Bronchial epithelial cell (primary cell): ENCODE results near the gene UBL4A. TPM values are rescaled to one million over a fixed set of nuclear protein-coding genes. Genes with fewer than 3 reads are reported as not detected.

Experiments
- DNase-seq: peaks from one replicate; pipeline ENCODE4 v3.0.0-alpha.2; 2010; ENCODE audit warnings: low read depth
- FAIRE-seq: peaks from 2 replicates; lab custom pipeline; 2011; peaks lifted over from hg19 to GRCh38; lab: Jason Lieb, UNC
- H3K27me3 ChIP-seq: 2 replicates; pipeline ENCODE4 v1.5.1; 2011; ENCODE audit warnings: low read length; ENCODE audit not compliant: control insufficient read depth, insufficient read depth
- H3K36me3 ChIP-seq: 2 replicates; pipeline ENCODE4 v1.5.1; 2011; ENCODE audit warnings: low read length; ENCODE audit not compliant: control insufficient read depth, insufficient read depth
- H3K4me3 ChIP-seq: 2 replicates; pipeline ENCODE4 v1.5.1; 2011; ENCODE audit warnings: mild to moderate bottlenecking, low read depth, low read length, control low read depth
- total RNA-seq: library from RNA; depleted of rRNA; stranded (reverse); fragments of >200 nt; gene quantifications from 2 replicates; pipeline ENCODE4 v1.2.1, GENCODE V29; 2014
- TF ChIP-seq, protein P1 (sequence below): IDR thresholded peaks from 2 replicates; pipeline ENCODE4 v1.5.1; 2011; ENCODE audit warnings: mild to moderate bottlenecking, moderate library complexity, low read length, control low read depth, inconsistent platforms; ENCODE audit not compliant: insufficient read depth, severe bottlenecking

UBL4A gene
- total RNA-seq, 1 donor from 2014 or later: 59.2 TPM

GRCh38 chrX:154466907-154467306 is 19.5 kb downstream of the UBL4A start:
- TF ChIP-seq, protein P1, sequence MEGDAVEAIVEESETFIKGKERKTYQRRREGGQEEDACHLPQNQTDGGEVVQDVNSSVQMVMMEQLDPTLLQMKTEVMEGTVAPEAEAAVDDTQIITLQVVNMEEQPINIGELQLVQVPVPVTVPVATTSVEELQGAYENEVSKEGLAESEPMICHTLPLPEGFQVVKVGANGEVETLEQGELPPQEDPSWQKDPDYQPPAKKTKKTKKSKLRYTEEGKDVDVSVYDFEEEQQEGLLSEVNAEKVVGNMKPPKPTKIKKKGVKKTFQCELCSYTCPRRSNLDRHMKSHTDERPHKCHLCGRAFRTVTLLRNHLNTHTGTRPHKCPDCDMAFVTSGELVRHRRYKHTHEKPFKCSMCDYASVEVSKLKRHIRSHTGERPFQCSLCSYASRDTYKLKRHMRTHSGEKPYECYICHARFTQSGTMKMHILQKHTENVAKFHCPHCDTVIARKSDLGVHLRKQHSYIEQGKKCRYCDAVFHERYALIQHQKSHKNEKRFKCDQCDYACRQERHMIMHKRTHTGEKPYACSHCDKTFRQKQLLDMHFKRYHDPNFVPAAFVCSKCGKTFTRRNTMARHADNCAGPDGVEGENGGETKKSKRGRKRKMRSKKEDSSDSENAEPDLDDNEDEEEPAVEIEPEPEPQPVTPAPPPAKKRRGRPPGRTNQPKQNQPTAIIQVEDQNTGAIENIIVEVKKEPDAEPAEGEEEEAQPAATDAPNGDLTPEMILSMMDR: no peak
- no peak for FAIRE-seq
- Histone ChIP-seq H3K4me3 (no peak overlapping the region), H3K27me3 (no peaks in the 10 kb centered on the region), H3K36me3 (peaks cover 41% of the 10 kb centered on the region)
- DNase-seq: no peak

GRCh38 chrX:154466036-154466435 is 20.4 kb downstream of the UBL4A start:
- no peaks in the 10 kb centered on the region for H3K27me3 ChIP-seq
- no peak overlapping the region for H3K4me3 ChIP-seq
- H3K36me3 ChIP-seq: peaks cover 36% of the 10 kb centered on the region
- TF ChIP-seq, protein P1: no peak
- DNase-seq: no peak
- FAIRE-seq: no peak

- Histone ChIP-seq H3K36me3 (peaks cover 36% of the 10 kb centered on the region), H3K27me3 (no peaks in the 10 kb centered on the region), H3K4me3 (no peak overlapping the region)
- FAIRE-seq (no peak), DNase-seq (no peak)
- TF ChIP-seq, protein P1: no peak
Observed at GRCh38 chrX:154465601-154466000, 20.8 kb downstream of the UBL4A start.

GRCh38 chrX:154464806-154465365 is 21.5 kb downstream of the UBL4A start:
- DNase-seq (no peak), FAIRE-seq (no peak)
- H3K4me3 ChIP-seq: no peak overlapping the region
- H3K27me3 ChIP-seq: no peaks in the 10 kb centered on the region
- peaks cover 37% of the 10 kb centered on the region for H3K36me3 ChIP-seq
- TF ChIP-seq, protein P1: no peak

GRCh38 chrX:154463611-154464220 is 22.7 kb downstream of the UBL4A start:
- FAIRE-seq (no peak), DNase-seq (no peak)
- Histone ChIP-seq H3K36me3 (peaks cover 30% of the 10 kb centered on the region), H3K4me3 (no peak overlapping the region), H3K27me3 (no peaks in the 10 kb centered on the region)
- TF ChIP-seq, protein P1: no peak
